ENCODE data around the gene SPINK5.

DNA sequence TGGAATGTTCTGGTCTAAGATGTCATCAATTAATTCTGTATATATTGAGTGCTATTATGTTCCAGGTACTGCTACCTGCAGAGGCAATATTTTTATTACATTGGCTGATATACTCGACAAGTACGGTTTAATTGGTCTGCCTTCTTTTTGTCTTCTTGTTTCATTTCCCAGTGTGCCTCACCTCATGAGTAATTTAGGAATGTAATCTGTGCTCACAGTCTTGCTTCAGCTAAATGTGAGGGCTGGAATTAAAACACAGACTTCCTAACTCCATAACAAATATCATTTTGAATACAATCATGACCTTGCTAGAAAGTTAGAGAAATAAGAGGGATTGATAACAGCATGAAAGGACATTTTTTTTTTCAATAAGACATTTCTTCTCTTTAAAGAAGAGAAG is 20.1 kb upstream of the SPINK5 start:
- TF ChIP-seq CTCF (IDR thresholded peaks at IDR 0.05; ENCODE audit: poor library complexity) (no peak), EZH2phosphoT487 (IDR thresholded peaks at IDR 0.05; ENCODE audit: low read depth, severe bottlenecking, unreplicated experiment) (no peak)

Measured in hepatocyte (in vitro differentiated cells).